SK-N-SH (cell line): ENCODE measurements around the gene EXOC1L. TPM values are rescaled to one million over a fixed set of nuclear protein-coding genes. Genes with fewer than 3 reads are reported as not detected.

Experiments
- CTCF ChIA-PET: fragments of 300-600, 350-600 bp; formaldehyde crosslinking; extraction: SDS; loops from one replicate; lab custom pipeline; 2021; lab: Yijun Ruan, JAX
- POLR2A ChIA-PET: fragments of 350-600 bp; sonication (Branson Sonifier 250); formaldehyde crosslinking; extraction: SDS; loops from one replicate; lab custom pipeline; 2020; ENCODE audit warnings: antibody characterized with exemption, inconsistent platforms; lab: Yijun Ruan, JAX
- DNase-seq: peaks from one replicate; pipeline ENCODE4 v3.0.0; 2012
- H2AFZ ChIP-seq: fragments of 200-600 bp; sonication (generic); 2 replicates; pipeline ENCODE4 v1.8.1; 2016; ENCODE audit warnings: antibody characterized with exemption, mild to moderate bottlenecking, low read depth
- H3F3A ChIP-seq: fragments of 200-600 bp; sonication (generic); replicated peaks from 2 replicates; pipeline ENCODE3; 2016; ENCODE audit warnings: antibody characterized with exemption, mild to moderate bottlenecking; ENCODE audit not compliant: insufficient read depth
- H3K27ac ChIP-seq, 2 experiments: fragments of 200-500 bp in 1 of 2; fragments of 200-600 bp in 1 of 2; sonication (Bioruptor generic) in 1 of 2; sonication (generic), shearing (Covaris generic) in 1 of 2; 2 replicates each; pipeline versions ENCODE4 v1.5.1 to v1.6.1; 2014 to 2016; ENCODE audit warnings: low read depth in 2 of 2, inconsistent platforms in 1 of 2, low read length in 1 of 2, mild to moderate bottlenecking in 1 of 2, mixed read lengths in 1 of 2
- H3K27me3 ChIP-seq: fragments of 200-600 bp; sonication (generic), shearing (Covaris generic); 2 replicates; pipeline ENCODE4 v1.6.1; 2016; ENCODE audit warnings: mixed run types; ENCODE audit not compliant: insufficient read depth
- H3K36me3 ChIP-seq, 2 experiments: fragments of 200-500 bp in 1 of 2; fragments of 200-600 bp in 1 of 2; sonication (Bioruptor generic) in 1 of 2; sonication (generic) in 1 of 2; replicated peaks in 1 of 2; 2 replicates each; pipeline versions ENCODE3 to v1.5.1; 2014 to 2016; ENCODE audit warnings: low read length in 1 of 2, mild to moderate bottlenecking in 1 of 2; ENCODE audit not compliant: insufficient read depth in 2 of 2, control insufficient read depth in 1 of 2
- H3K4me1 ChIP-seq, 2 experiments: fragments of 200-500 bp in 1 of 2; fragments of 200-600 bp in 1 of 2; sonication (Bioruptor generic) in 1 of 2; sonication (generic), shearing (Covaris generic) in 1 of 2; 2 replicates each; pipeline versions ENCODE4 v1.5.1 to v1.6.1; 2014 to 2016; ENCODE audit warnings: low read depth in 1 of 2, low read length in 1 of 2, mixed run types in 1 of 2; ENCODE audit not compliant: insufficient read depth in 2 of 2, control insufficient read depth in 1 of 2
- H3K4me2 ChIP-seq: fragments of 200-600 bp; sonication (generic), shearing (Covaris generic); 2 replicates; pipeline ENCODE4 v1.6.1; 2017; ENCODE audit warnings: mixed run types
- H3K4me3 ChIP-seq, 2 experiments: fragments of 200-500 bp in 1 of 2; fragments of 200-600 bp in 1 of 2; sonication (Bioruptor generic) in 1 of 2; sonication (generic), shearing (Covaris generic) in 1 of 2; 2 replicates each; pipeline versions ENCODE4 v1.5.1 to v1.8.1; 2014 to 2016; ENCODE audit warnings: low read depth in 2 of 2, inconsistent platforms in 1 of 2, low read length in 1 of 2, mild to moderate bottlenecking in 1 of 2, mixed read lengths in 1 of 2, moderate library complexity in 1 of 2
- H3K79me2 ChIP-seq: fragments of 200-600 bp; sonication (generic); 2 replicates; pipeline ENCODE4 v1.8.1; 2017; ENCODE audit warnings: mild to moderate bottlenecking; ENCODE audit not compliant: insufficient read depth
- H3K9ac ChIP-seq: fragments of 200-600 bp; sonication (generic); 2 replicates; pipeline ENCODE4 v1.6.1; 2017; ENCODE audit warnings: mixed run types
- H3K9me2 ChIP-seq: fragments of 200-600 bp; sonication (generic); 2 replicates; pipeline ENCODE4 v1.6.1; 2017; ENCODE audit warnings: mixed run types
- H3K9me3 ChIP-seq: fragments of 200-600 bp; sonication (generic); 2 replicates; pipeline ENCODE4 v1.6.1; 2017; ENCODE audit warnings: mixed run types, mild to moderate bottlenecking, moderate library complexity
- H4K20me1 ChIP-seq: fragments of 200-600 bp; sonication (generic); 2 replicates; pipeline ENCODE4 v1.6.1; 2017; ENCODE audit warnings: mild to moderate bottlenecking, mixed run types; ENCODE audit not compliant: insufficient read depth
- CHD2 ChIP-seq: fragments of 150-350 bp; IDR thresholded peaks from 2 replicates; pipeline ENCODE4 v1.6.1; 2018; ENCODE audit warnings: low read length; ENCODE audit not compliant: partially characterized antibody
- ELF1 ChIP-seq: IDR thresholded peaks from 2 replicates; pipeline ENCODE4 v1.4.0; 2012
- EP300 ChIP-seq, 2 experiments: IDR thresholded peaks; 2 replicates each; pipeline versions ENCODE4 v1.4.0 to v1.6.1; 2012; ENCODE audit warnings: borderline replicate concordance in 1 of 2, low read depth in 1 of 2, low read length in 1 of 2
- FOSL2 ChIP-seq: IDR thresholded peaks from 2 replicates; pipeline ENCODE4 v1.4.0; 2012; ENCODE audit warnings: low read depth, mild to moderate bottlenecking, moderate library complexity, borderline replicate concordance
- FOXM1 ChIP-seq: IDR thresholded peaks from 2 replicates; pipeline ENCODE4 v1.4.0; 2012; ENCODE audit warnings: low read depth, mild to moderate bottlenecking
- GABPA ChIP-seq: IDR thresholded peaks from 2 replicates; pipeline ENCODE4 v1.4.0; 2012; ENCODE audit warnings: low read depth, mild to moderate bottlenecking
- GATA2 ChIP-seq: sonication (generic); formaldehyde crosslinking; IDR thresholded peaks from 2 replicates; pipeline ENCODE4 v1.5.0; 2020; ENCODE audit warnings: mild to moderate bottlenecking, missing genetic modification reagents
- MEF2A ChIP-seq: IDR thresholded peaks from 2 replicates; pipeline ENCODE4 v1.4.0; 2012; ENCODE audit warnings: low read depth, borderline replicate concordance
- MXI1 ChIP-seq: IDR thresholded peaks from 2 replicates; pipeline ENCODE4 v1.6.1; 2012; ENCODE audit warnings: mild to moderate bottlenecking, low read depth, low read length, improper control_type of control experiment
- POLR2AphosphoS5 ChIP-seq: IDR thresholded peaks from 2 replicates; pipeline ENCODE4 v1.6.1; 2012; ENCODE audit warnings: low read depth, low read length
- RCOR1 ChIP-seq: fragments of 150-350 bp; IDR thresholded peaks from 2 replicates; pipeline ENCODE4 v1.6.1; 2017; ENCODE audit warnings: antibody characterized with exemption, low read length
- SIN3A ChIP-seq: IDR thresholded peaks from 2 replicates; pipeline ENCODE4 v1.6.1; 2012; ENCODE audit warnings: low read depth, mild to moderate bottlenecking, low read length, moderate library complexity, borderline replicate concordance
- TAF1 ChIP-seq: IDR thresholded peaks from 2 replicates; pipeline ENCODE4 v1.6.1; 2012; ENCODE audit warnings: low read depth, mild to moderate bottlenecking, low read length, moderate library complexity, borderline replicate concordance
- TCF12 ChIP-seq: IDR thresholded peaks from 2 replicates; pipeline ENCODE4 v1.4.0; 2012
- TEAD4 ChIP-seq: IDR thresholded peaks from 2 replicates; pipeline ENCODE4 v1.4.0; 2012; ENCODE audit warnings: mild to moderate bottlenecking, borderline replicate concordance; ENCODE audit not compliant: insufficient read depth
- WGBS: methylation state at CpG from one replicate; pipeline ENCODE4 v1.1.6; 2017; ENCODE audit warnings: low lambda C conversion rate; 5-methylcytosine and 5-hydroxymethylcytosine counted together
- polyA plus RNA-seq, 3 experiments: library from polyadenylated mRNA; depleted of rRNA; stranded (reverse); fragments of >200 nt; gene quantifications; 2 replicates each; pipeline ENCODE4 v1.2.3, GENCODE V29; 2012
- TF ChIP-seq, protein P1 (sequence below): IDR thresholded peaks from 2 replicates; pipeline ENCODE4 v1.4.0; 2012; ENCODE audit warnings: low read depth, borderline replicate concordance
- TF ChIP-seq, protein P2 (sequence below): fragments of 200-600 bp; sonication (generic); IDR thresholded peaks from 2 replicates; pipeline ENCODE4 v1.6.1; 2017; ENCODE audit warnings: antibody characterized with exemption, mild to moderate bottlenecking, moderate library complexity
- TF ChIP-seq, protein P3 (sequence below): fragments of 150-350 bp; IDR thresholded peaks from 2 replicates; pipeline ENCODE4 v1.6.1; 2016; ENCODE audit warnings: mild to moderate bottlenecking, low read depth, low read length

EXOC1L gene
- polyA plus RNA-seq, 1 of the 3 experiments (the other 2 are of a cell fraction) = not detected

DNA sequence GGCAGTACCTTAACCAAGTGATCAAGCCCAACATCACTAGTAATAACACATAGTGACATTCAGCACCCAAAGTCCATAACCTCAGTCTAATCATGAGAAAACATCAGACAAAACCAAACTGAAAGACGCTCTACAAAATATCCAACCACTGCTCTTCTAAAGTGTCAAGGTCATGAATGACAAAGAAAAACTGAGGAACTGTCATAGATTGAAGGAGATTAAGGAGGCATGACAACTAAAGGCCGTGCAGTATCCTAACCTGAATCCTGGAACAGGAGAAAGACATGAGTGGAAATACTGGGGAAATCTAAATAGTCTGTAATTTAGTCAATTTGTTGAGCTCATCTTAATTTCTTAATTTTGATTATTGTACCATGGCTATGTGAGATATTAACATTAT is 38.2 kb upstream of the EXOC1L start:
- H3K4me1 ChIP-seq = no peaks in the 10 kb centered on the region; a peak in 1 of 4 replicates
- H3F3A ChIP-seq = no peaks in the 10 kb centered on the region
- POLR2A ChIA-PET = no interaction called here
- no peaks in the 10 kb centered on the region for H3K9me2 ChIP-seq
- H3K27me3 ChIP-seq = no peaks in the 10 kb centered on the region
- DNase-seq = no peak
- H3K9me3 ChIP-seq = no peaks in the 10 kb centered on the region
- H3K9ac ChIP-seq = no peak overlapping the region
- CTCF ChIA-PET = interaction anchor here (0.7 kb wide), 1 partner anchor 26 kb away, joined by 3 read pairs; no protein-coding TSS in a partner anchor
- H3K27ac ChIP-seq = no peak overlapping the region
- TF ChIP-seq ELF1 = no peak
- TF ChIP-seq TAF1 = no peak
- TF ChIP-seq GABPA = no peak
- TF ChIP-seq, protein P1, sequence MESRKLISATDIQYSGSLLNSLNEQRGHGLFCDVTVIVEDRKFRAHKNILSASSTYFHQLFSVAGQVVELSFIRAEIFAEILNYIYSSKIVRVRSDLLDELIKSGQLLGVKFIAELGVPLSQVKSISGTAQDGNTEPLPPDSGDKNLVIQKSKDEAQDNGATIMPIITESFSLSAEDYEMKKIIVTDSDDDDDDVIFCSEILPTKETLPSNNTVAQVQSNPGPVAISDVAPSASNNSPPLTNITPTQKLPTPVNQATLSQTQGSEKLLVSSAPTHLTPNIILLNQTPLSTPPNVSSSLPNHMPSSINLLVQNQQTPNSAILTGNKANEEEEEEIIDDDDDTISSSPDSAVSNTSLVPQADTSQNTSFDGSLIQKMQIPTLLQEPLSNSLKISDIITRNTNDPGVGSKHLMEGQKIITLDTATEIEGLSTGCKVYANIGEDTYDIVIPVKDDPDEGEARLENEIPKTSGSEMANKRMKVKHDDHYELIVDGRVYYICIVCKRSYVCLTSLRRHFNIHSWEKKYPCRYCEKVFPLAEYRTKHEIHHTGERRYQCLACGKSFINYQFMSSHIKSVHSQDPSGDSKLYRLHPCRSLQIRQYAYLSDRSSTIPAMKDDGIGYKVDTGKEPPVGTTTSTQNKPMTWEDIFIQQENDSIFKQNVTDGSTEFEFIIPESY = no peak
- no peak for TF ChIP-seq POLR2AphosphoS5
- TF ChIP-seq RCOR1 = no peak
- TF ChIP-seq FOSL2 = no peak
- TF ChIP-seq GATA2 = no peak
- no peak for TF ChIP-seq CHD2
- no peak for TF ChIP-seq MEF2A
- no peaks in the 10 kb centered on the region for H3K79me2 ChIP-seq
- no peaks in the 10 kb centered on the region for H3K36me3 ChIP-seq
- H3K4me3 ChIP-seq = no peak overlapping the region
- no peak overlapping the region for H3K4me2 ChIP-seq
- H2AFZ ChIP-seq = no peak overlapping the region
- no peaks in the 10 kb centered on the region for H4K20me1 ChIP-seq
- WGBS = 38% methylated on average over 2 of the region's 2 CpGs

DNA sequence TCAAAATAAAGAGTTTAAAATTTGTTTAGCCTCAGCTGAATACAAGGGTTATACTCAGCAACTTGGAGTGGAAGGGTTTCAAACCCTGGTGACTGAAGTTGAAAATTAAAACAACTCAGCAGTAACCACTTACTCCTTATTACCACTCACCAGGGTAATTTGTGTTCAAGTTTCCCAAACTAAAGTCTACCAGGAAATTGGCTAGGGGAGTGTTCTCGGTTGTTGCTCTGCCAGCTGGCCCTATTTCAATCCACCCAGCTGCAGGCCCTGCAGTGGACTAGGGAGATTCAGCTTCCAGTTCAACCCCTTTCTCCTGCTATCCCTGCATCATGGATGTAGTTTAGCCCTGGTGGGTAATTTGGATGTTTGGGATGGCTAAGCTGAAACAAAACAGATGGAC is 37.8 kb upstream of the EXOC1L start:
- H3K27me3 ChIP-seq = no peaks in the 10 kb centered on the region
- DNase-seq = no peak
- H3K4me1 ChIP-seq = no peaks in the 10 kb centered on the region; a peak in 1 of 4 replicates
- H3K36me3 ChIP-seq = no peaks in the 10 kb centered on the region
- POLR2A ChIA-PET = no interaction called here
- no peak overlapping the region for H2AFZ ChIP-seq
- no peaks in the 10 kb centered on the region for H3K9me3 ChIP-seq
- H3K4me2 ChIP-seq = no peak overlapping the region
- H3K9ac ChIP-seq = no peak overlapping the region
- 44% methylated on average over 1 of the region's 1 CpG for WGBS
- no peaks in the 10 kb centered on the region for H3K9me2 ChIP-seq
- no peak overlapping the region for H3K27ac ChIP-seq
- H3F3A ChIP-seq = no peaks in the 10 kb centered on the region
- no peaks in the 10 kb centered on the region for H3K79me2 ChIP-seq
- no peaks in the 10 kb centered on the region for H4K20me1 ChIP-seq
- H3K4me3 ChIP-seq = no peak overlapping the region
- CTCF ChIA-PET = interaction anchor here (0.7 kb wide), 1 partner anchor 26 kb away, joined by 3 read pairs; no protein-coding TSS in a partner anchor
- TF ChIP-seq EP300 (IDR thresholded peaks at IDR 0.05; ENCODE audit: borderline replicate concordance in 1 of 2, low read depth in 1 of 2, low read length in 1 of 2) (no peak), MXI1 (no peak), TEAD4 (no peak), SIN3A (no peak), TCF12 (no peak), FOXM1 (no peak)
- TF ChIP-seq, protein P2, sequence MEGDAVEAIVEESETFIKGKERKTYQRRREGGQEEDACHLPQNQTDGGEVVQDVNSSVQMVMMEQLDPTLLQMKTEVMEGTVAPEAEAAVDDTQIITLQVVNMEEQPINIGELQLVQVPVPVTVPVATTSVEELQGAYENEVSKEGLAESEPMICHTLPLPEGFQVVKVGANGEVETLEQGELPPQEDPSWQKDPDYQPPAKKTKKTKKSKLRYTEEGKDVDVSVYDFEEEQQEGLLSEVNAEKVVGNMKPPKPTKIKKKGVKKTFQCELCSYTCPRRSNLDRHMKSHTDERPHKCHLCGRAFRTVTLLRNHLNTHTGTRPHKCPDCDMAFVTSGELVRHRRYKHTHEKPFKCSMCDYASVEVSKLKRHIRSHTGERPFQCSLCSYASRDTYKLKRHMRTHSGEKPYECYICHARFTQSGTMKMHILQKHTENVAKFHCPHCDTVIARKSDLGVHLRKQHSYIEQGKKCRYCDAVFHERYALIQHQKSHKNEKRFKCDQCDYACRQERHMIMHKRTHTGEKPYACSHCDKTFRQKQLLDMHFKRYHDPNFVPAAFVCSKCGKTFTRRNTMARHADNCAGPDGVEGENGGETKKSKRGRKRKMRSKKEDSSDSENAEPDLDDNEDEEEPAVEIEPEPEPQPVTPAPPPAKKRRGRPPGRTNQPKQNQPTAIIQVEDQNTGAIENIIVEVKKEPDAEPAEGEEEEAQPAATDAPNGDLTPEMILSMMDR = no peak
- TF ChIP-seq, protein P1 = no peak
- TF ChIP-seq, protein P3, sequence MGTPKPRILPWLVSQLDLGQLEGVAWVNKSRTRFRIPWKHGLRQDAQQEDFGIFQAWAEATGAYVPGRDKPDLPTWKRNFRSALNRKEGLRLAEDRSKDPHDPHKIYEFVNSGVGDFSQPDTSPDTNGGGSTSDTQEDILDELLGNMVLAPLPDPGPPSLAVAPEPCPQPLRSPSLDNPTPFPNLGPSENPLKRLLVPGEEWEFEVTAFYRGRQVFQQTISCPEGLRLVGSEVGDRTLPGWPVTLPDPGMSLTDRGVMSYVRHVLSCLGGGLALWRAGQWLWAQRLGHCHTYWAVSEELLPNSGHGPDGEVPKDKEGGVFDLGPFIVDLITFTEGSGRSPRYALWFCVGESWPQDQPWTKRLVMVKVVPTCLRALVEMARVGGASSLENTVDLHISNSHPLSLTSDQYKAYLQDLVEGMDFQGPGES = no peak
